ENCODE data around the gene WWOX. TPM values are rescaled to one million over a fixed set of nuclear protein-coding genes. Genes with fewer than 3 reads are reported as not detected.

The WWOX gene
- polyA plus RNA-seq, 3 donors = 36.4 to 36.6 (median 36.5) TPM

DNA sequence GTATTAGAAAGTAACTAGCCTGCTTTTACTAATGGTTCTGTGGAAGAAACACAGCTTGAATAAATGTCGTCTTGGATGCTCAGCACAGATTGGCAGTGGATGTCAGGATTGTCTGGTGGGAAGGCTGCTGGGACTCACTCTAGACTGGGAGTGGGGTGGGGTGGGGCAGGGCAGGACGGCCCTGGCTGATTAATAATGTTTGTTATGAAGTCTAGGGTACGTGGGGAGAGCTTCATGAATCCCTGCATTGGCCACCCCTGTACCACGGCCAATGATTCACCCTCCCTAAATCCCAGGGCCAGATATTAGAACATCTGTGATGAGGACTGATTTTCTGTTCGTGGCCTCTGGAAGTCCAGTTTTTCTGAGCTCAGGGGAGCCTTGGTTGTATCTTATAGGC, 421.0 kb downstream of the WWOX start:
- no peak for DNase-seq

DNA sequence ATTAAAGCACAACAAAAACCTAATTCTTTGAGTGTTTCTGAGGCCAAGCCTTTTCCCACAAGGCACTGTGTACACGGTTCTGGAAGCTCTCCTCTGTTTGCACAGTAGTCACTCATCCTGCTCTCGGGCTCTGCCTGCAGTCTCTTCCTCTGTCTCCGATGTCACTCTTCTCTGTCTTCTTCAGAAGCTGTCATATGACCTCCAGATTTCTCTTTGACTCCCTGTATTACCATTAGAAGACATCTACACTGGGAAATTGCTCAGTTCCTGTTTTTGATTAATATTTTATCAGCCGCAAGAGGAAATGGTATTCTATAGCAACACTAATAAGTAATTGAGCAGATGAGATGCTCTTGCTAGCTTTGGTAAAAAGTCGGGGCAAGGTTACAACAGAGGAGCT, 422.9 kb downstream of the WWOX start:
- no peak for DNase-seq

DNA sequence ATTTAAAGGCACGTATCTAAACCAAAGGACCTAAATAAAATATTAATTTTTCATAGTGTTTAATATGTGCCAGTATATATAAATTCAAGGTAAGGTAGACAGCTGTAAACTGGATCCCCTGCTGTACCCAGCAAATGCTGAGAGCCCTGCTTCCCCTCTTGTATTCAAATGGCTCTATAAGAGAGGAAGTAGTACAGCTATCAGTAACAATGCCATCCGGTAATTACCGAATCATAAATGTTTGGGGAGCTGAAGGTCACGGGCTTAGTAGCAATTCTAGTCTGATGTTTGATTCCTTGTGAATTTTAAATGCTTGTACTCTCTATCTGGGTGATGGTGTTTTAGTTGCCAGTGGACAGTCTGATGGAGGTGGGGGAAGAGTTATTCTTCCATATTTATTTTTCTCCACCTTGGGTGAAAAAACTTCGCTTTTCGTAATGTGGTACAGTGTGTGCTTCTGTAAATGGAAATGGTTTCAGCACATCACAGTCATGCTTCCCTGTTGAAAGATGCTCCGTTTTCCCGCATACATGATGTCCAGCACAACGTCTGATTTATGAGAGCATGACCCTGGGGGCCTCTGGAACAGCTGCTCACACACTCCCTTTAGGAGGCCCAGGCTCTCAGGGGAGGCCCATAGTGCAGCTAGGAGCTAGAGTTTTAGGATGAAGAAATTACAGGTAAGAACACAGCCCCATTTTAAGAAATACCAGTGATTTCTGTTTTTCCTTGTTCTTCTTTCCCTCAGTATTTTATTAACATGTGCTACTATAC, 423.9 kb downstream of the WWOX start:
- DNase-seq = no peak

DNA sequence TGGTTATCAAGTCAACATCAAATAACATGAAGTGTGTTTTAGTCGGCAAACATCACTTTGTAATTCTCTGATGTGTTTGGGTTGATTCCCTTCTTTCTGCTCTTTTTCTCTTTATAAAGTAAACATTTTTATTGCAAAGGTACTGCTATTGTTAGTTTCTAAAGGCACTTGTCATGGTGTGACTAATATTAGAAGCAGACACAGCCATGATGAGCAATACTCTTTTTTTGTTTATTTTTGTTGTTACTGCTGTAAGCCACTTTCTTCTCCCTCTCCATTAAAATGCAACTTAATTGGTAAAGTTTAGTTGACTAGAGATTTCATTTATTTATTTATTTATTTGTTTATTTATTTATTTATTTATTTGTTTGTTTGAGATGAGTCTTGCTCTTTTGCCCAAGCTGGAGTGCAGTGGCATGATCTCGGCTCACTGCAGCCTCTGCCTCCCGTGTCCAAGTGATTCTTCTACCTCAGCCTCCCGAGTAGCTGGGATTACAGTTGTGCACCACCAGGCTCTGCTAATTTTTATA, 424.7 kb downstream of the WWOX start:
- DNase-seq = no peak

DNA sequence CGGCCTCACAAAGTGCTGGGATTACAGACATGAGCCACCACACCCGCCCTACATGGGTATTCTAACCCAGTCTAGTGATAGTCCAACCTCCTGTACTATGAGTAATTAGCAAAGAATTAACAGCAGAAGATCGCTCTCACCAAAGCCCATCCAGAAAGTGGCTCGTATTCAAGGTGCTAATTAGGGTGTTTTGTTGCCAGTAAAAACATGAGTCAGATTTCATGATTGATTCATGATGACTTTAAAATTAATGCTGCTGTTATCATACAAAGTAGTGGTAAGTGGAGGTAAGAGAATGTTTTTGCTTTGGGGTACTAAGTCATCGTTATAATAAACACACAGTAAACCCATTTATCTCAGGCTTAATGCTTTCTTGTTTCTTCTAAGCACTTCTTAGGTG, 428.8 kb downstream of the WWOX start:
- no peak for DNase-seq

DNA sequence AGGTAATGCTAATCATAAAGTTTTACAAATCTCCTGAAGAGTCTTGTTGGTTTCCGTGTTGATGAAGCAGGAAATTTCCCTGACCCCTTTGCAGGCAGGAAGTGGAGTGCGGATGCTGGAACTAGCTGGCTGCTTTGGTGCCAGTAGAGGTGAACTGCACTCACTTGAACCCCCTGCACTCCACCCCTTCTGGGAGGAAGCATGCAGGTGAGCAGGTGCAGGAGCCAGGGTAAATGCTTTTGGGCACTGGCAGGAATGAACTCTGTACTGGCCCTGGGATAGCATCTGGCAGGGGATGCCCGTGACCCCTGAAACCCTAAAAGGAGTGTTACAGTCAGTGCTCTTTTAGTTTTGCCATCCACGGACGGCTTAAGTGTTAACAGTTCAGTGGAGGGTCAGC, 430.4 kb downstream of the WWOX start:
- no peak for DNase-seq

DNA sequence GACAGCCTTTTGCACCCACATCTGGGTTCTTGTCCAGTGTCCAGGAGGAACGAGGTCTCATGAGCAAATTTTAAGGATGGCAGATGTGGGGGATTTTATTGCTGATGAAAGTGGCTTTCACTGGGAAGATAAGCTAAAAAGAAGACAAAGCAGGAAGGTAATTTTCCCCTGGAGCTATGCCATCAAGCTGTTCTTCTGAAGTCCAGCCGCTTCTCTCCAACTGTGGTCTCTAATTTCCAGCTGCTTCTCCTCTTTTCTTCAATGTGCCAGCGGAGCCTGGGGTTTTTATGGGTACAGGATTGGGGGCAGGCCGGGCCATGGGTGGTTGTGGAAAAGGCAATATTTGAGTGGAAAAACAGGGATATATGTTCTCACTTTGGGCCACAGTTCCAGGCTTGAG, 430.8 kb downstream of the WWOX start:
- no peak for DNase-seq

DNA sequence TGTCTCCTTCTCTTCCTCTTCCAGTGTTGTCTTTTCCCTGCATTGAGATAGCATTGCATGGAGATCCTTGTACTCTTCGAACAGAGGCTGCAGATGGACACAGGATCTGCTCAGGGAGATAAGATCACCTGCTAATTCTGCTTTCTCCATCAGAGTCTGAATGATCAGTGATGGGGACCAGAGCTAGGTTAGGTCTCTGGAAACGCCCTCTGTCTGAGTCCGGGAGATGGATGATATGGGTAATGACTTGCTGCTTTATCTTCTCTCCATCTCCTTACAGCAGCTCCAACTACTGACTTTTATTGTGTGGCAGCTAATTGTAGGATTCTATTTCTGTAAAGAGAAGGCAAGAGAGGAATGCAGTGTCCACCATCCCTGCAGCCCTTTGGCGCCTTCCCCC, 435.6 kb downstream of the WWOX start:
- no peak for DNase-seq

DNA sequence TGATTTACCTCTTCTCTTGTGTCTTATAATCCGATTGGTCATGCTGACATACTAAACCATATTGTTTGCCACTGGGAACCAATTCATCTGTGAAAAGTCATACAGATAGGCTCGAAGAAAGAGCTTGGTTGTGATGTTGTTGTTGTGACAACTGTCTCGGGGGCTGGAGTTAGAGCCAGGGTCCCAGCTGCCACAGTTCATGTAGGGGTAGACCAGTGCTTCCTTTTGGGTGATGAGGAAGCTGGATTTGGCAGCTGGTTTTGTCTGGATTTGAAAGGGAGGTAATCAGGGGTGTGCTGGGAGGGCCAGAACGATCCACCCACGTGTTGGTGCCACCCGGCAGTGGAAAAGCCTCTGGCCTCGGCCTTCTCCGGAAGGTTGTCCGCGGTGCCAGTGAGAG, 438.1 kb downstream of the WWOX start:
- no peak for DNase-seq

DNA sequence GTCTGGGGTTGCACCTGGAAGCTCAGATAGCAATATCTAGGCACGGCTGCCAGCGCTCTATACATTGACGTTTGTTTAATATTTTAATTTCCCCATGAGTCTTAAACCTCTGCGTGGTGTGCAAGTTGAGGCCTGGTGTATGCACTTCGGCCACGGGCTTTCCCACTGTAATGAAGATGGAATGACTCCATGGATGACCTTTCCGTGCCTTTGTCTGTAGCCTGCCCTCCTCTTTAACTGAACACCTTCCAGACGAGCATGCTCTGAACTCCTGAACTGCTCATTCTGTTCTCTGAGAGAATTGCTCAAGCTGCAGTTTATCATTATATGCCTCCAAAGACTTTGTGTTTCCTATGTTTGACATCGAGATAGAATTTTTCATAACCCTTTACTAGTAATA, 438.8 kb downstream of the WWOX start:
- no peak for DNase-seq

DNA sequence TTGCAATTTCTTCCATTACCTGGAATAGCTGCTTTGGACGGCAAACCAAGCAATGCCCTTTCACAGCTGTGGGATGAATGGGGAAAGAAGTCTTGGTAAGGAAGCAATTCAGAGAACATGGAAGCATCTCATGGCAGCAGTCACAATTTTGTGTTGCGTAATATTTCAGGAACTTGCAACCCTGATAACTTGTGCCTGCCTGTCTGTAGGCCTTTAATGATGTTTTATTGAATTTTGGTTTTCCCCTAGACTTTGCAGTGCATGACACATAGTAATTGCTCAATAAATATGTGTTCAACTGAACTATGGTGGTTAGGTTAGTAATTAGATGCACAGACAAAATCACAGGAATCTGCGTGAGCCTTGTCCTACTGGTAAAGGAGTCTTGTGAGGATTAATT, 439.5 kb downstream of the WWOX start:
- DNase-seq = no peak

DNA sequence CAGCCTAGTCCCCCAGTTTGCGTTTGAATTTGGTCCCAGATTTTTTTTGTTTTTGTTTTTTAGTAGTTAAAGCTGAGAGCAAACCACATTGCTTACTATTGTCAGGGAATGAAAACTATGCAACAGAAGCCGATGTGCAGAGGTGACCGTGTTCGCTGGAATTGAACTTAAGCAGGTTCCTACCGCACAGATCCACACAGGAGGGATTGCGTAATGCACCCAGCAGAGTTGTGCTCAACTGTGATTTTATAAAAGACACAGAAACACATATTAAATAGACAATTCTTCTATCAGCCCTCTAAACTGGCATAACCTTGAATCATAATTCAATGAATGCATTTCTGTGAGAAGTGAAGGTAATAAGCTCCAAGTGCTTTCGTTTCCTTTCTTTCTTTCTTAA, 443.0 kb downstream of the WWOX start:
- DNase-seq = no peak

DNA sequence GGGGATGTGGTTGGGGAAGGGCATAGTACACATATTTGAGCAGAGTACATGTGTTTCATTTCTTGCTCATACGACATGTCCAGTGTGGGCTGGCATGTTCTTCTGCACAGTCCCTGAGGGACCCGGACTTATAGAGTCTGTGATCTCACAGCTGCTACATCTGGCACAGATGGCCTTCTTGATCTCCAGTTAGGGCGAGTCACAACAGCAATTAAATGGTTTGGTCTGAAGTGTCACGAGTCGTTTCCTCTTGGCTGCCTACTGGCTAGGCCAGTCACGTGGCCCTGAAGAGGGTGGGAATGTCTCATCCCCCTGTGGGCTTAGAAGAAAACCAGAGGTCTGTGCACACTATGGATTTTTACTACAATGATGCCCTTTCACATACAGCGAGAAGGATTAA, 443.6 kb downstream of the WWOX start:
- DNase-seq = no peak

DNA sequence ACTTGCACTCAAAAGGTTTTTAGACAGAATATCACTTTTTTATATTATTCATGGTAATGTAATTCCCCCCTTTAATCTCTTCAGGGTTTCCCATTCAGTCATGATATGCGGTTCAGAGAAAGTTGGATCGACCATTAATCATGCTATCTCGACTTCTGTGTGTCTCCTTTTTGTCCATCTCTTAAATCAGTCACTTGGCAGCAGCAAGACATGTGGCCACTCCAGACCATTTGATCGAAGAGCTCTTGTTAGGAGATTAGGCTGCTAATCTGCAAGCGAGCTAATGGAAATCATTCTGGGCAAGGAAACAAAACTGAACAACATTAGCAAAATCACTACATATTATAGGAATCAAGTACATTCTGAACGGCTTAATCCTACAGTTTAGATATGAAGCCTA, 449.9 kb downstream of the WWOX start:
- DNase-seq = no peak

DNA sequence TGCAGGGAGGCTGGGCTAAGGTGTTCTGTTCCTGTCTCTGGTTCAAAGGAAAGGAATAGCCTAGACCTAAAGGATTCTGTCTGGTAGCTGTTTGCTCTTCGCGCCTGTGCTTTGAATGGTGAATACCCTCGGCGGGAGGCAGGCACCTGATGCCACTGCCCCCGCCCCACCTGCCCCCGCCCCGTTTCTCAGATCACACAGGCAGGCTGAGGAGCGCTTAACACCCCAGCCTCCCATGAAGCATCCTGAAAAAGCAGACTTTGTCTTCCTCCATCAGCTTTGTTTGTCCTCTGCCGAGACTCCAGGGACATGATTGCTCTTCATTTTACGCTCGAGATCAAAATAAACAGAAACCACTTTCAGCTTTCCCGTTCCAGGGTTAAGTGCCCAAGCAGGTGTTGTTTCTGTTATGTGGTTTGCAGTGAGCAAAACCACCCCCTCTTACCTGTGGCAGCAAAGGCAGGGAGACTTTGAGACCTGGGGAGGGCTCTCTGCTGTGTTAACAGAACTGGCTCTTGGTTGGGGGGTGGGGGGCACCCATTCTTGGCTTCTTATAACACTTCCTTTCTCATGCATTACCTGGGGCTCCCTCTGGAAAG, 452.1 kb downstream of the WWOX start:
- no peak for DNase-seq

DNA sequence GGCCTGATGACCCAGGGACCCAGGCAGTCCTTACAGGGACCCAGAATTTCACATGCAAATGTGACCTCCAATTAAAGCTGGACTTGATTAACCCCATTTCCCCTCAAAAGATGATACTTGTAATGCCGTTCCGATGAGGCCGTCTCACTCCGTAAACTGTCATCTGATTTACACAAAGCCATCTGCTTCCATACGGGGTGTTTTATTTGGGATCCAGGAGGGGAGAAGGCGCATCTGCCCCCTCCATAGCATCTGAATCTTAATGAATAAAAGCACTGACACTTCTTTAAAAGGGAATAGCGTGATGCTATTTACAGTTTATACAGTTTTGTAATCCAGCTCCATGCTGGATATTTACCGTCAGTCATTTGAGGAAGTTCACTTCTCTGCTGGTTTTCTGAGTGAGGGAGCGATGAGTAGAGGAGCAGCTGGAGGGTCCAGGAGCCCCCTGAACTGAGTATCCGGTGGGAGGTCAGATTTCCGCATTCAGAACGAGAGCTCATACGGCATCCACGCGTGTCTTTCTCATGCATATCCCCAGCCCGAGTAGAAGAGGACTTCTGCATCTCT, 452.7 kb downstream of the WWOX start:
- DNase-seq = no peak

DNA sequence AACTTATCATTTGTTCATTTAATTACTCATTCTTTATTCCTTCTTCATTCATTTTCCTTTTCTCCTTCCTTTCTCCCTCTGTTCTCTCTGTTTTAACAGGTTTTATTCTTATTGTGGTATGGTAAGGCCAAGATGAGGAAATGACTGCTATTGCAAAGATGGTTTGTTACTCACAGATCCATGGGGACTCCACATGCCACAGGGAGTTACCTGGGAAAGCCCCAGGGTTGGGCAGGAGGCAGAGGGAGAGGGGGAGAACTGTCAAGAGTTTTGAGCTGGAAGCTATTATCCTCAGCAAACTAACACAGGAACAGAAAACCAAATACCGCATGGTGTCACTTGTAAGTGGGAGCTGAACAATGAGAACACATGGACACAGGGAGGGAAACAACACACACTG, 453.3 kb downstream of the WWOX start:
- DNase-seq = no peak

DNA sequence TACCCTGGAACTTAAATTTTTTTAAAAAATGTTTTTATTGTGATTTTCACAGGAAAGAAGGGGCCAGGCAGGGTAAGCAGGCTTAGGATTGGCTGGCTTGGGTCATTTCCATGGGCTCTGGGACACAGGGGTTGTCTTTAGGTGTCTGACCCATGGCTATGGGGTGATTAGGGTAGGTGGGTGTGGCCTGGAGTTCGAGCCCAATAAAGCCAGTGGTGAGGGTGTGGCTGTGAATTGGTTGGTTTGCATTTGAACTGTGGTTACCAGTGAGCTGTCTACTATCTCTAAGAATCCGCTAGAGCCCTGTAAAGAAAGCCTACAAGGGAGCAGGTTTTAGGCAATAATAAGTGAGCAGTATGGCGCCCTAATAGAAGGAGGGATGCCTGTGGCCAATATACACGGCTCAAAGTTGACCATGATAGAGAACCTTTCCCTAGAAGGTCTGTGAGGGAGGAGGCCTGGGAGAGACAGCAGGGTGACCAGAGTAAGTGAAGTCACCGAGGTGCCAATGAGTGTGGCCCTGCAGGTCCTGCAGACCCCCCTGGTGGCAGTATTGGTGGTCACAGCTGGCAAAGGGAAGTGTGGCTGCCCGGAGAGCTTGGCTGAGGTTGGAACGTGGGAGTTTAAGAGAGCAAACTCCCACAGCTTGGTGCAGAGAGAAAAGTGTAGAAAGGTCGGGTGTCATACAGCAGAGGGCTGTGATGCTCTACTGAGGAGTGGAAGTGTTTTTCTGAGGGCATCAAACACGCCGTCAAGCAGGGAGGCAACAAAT, 454.0 kb downstream of the WWOX start:
- DNase-seq = peak; percentile 22

DNA sequence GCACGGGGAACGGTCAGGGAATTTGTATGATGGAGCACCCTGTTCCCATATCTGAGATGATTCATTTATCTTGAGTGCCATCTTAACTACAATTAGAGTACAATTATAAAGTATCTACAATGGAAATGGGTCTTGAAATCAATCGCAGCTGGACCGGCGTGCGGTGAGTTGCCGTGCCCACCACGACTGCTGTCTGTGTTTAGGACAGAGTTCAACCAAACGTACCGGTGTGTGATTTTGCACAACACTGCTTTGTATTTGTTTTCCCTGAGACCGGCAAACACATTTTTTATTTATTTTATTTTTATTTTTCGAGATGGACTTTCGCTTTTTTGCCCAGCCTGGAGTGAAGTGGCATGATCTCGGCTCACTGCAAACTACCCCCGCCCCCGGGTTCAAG, 457.0 kb downstream of the WWOX start:
- DNase-seq = no peak

DNA sequence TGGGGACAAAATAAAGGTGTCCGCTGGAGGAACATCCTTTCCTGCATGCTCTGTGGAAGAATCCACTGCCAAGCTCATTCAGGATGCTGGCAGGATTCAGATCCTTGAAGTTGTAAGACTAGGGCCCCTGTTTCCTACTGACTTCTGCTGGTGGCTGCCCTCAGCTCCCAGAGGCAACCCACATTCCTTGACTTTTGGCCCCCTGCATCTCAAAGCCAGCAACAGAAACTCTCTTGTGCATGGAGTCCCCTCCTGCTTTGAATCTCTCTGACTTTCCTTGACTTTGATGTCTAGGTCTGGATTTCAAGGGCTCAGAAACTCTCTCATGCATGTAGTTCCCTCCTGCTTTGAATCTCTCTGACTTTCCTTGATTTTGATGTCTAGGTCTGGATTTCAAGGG, 461.5 kb downstream of the WWOX start:
- no peak for DNase-seq

DNA sequence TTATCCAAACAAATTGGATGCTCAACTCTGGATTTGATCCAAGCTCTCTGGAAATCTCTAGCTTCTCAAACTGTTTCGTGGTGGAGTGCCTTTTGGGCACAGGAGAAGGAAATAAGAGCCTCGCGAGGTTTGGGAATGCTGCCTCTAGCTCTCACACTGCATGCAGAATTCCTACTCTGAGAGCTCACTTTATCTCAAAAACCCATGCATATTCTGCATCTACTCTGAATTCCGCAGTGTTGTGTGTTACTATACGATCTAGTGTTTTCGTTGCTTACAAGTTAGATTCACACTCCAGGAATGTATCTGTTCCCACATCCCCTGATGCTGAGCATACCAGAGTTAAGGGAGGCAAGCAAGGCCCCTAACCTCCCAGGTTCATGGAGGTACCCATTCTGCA, 462.7 kb downstream of the WWOX start:
- DNase-seq = no peak

DNA sequence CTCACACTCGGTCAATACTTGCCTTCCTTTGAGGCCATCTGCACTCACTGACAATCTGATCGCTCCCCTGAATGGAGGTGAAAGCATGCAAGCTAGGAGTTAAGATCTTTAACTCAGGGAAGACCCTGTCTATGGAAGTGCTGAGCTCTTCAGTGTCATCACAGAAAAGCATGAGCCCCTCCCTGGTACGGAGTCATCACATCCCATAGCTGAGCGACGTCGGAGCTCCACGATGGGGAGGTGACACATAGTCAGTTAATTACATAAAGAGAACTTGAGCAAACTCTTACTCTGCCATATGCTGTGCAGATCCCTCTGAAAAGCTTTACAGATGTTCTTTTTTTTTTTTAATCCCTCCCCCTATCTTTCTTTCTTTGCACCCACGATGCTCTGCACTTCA, 463.2 kb downstream of the WWOX start:
- DNase-seq = no peak

DNA sequence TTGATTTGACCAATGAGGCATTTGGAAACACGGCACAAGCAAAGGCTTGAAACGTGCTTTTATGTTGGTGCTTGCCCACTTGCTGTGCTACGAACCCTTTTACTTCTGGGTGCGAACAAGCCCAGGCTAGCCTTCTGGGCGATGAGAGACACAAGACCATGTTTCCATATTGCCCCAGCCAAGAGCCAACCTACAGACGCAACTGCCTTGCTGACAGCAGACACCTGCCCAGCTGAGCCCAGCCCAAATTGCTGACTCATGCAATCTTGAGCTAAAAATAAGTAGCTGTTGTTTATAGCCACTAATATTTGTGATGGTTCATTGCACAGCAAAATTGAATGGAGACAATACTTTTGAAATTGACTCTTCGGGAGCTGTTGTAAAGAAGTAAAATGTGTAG, 464.5 kb downstream of the WWOX start:
- DNase-seq = no peak

All from renal pelvis (tissue), 4 donors.